ENCODE data around the gene POGLUT2.

POGLUT2 gene

GRCh38 chr13:102805680-102806079, 6.9 kb upstream of the POGLUT2 start:
- DNase-seq: no peak

DNA sequence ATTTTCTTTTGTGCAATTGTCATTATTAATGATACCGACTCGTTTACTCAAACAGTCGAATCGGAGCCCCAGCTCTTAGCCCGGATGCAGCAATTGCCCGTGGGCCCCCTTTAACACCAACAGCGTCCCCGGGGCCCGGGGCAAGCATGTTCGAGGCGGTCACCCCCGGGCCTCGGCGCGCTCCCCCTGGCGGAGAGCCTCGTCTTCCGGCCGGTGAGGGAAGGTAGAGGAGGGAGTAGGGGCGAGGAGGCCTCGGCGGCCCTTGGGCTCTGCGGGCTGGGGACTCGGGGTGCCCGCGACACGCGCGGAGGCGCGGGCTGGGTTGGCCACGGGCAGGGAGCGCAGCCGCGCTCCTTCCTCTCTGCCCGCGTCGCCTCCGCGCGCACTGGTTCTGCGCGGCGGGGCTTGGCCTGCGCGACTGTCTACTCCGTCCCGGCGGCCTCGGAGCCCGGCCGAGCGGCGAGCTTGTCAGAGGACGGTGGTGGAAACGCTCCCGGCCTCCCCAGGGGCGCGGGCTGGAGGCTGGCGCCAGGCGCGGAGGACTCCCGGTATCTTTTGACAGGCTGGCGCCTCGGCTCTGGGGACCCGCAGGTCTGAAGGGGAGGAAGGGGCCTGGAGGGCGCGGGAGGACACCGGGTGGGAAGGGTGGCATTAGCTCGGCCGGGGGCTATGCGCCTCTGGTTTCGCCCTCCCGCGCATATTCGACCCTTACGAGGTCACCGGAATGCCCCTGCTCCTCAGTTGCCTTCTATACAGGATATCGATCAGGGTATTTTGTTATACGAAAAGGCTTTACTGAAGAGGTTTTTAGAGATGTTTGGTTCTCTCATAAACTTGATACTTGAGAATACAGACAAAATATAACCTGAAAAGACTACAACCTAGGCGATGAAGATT, 1.6 kb upstream of the POGLUT2 start:
- peak; percentile 87 to 95 (median 88) for DNase-seq

- peak in 1 of 3 donors; percentile 46 for DNase-seq
These were observed 809 bp upstream of the POGLUT2 start for GRCh38 chr13:102799426-102800144.

GRCh38 chr13:102793611-102794355, 5.0 kb downstream of the POGLUT2 start:
- no peak for DNase-seq

DNA sequence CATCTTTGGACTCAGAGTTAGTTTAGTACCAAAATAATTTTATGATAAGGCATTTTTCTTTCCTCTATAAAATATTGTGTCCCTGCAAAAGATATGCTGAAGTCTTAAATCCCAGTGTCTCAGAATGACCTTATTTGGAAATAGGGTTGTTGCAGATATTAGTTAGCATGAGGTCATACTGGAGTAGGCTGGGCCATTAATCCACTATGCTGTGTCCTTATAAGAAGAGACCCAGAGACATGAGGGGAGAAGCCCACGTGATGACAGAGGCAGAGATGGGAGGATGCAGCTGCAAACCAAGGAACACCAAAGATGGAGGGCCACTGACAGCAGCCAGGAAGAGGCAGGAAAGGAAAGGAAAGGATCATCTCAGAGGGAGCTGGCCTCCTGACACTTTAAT, 6.4 kb downstream of the POGLUT2 start:
- no peak for DNase-seq

DNA sequence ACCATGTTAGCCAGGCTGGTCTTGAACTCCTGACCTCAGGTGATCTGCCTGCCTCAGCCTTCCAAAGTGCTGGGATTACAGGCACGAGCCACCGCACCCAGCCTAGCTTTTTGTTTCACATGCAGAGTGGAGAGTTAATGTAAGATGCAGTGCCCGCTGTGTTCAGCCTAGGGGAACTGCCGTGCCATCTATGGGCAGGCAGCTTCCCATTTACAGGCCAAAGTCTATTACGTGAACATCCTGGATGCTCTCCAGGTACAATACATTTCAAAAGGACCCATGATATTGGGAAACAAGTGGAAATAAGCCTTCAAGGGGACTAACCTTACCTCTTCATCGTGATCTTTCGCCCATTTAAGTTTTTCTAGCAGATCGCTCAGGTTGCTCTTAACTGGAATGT, 10.1 kb downstream of the POGLUT2 start:
- DNase-seq: no peak

DNA sequence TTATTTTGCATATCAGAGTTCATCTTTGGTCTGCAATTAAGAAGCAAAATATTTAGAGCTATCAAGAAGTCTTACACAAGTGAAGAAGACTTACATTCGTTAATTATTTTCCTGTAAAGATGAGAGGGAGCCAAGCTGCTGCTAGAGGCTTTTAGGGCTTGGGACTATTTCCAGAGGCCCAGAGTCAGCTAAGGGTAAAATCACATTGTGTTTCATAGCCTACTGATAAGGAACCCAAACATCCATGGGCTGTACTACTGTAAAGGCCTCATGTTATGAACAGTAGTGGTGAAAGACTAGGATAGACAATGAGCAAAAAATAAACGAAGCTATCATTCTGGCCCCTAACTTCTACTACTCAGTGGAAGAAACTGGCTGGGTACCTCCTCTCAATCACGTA, 14.3 kb downstream of the POGLUT2 start:
- no peak for DNase-seq

DNA sequence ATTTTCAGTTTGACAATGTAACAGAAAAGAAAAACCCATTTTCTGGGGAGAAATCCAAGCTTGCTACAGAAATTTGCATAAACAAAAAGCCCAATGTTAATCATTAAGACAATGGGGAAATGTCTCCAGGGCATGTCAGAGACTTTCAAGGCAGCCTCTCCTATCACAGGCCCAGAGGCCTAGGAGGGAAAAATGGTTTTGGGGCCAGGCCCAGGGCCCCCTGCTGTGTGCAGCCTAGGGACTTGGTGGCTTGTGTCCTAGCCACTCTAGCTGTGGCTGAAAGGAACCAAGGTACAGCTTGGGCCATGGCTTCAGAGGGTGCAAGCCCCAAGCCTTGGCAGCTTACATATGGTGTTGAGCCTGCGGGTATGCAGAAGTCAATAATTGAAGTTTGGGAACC, 17.2 kb downstream of the POGLUT2 start:
- peak in 1 of 3 donors; percentile 36 for DNase-seq

DNA sequence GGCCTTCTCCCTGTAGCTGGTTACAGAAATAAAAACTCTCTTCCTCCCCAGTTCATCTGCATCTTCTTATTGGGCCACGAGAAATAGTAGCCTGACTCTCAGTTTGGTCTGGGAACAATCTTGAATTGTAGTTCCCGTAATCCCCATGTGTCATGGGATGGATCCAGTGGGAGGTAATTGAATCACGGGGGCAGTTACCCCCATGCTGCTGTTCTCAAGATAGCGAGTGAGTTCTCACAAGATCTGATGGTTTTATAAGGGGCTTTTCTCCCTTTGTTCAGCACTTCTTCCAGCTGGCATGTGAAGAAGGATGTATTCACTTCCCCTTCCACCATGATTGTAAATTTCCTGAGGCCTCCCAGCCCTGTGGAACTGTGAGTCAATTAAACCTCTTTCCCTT, 18.1 kb downstream of the POGLUT2 start:
- DNase-seq: peak in 2 of 3 donors; percentile 15 to 61

GRCh38 chr13:102779436-102780159, 19.2 kb downstream of the POGLUT2 start:
- DNase-seq: peak in 2 of 3 donors; percentile 7 to 25

DNA sequence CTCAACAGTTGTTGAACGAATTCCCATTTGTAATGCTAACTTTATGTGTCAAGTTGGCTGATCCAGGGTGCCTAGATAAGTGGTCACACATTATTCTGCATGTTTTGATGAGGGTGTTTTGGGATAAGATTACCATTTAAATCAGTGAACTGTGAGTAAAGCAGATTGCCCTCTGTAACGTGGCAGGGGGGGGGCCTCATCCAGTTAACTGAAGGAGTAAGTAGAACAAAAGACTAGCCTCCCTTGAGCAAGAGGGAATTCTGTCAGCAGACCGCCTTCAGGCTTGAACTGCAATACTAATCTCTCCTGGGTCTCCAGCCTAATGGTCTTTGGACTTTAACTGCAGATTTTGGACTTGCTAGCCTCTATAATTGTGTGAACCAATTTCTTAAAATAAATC, 21.0 kb downstream of the POGLUT2 start:
- DNase-seq: no peak

- DNase-seq: no peak
These were observed 22.5 kb downstream of the POGLUT2 start for GRCh38 chr13:102776271-102776670.

DNA sequence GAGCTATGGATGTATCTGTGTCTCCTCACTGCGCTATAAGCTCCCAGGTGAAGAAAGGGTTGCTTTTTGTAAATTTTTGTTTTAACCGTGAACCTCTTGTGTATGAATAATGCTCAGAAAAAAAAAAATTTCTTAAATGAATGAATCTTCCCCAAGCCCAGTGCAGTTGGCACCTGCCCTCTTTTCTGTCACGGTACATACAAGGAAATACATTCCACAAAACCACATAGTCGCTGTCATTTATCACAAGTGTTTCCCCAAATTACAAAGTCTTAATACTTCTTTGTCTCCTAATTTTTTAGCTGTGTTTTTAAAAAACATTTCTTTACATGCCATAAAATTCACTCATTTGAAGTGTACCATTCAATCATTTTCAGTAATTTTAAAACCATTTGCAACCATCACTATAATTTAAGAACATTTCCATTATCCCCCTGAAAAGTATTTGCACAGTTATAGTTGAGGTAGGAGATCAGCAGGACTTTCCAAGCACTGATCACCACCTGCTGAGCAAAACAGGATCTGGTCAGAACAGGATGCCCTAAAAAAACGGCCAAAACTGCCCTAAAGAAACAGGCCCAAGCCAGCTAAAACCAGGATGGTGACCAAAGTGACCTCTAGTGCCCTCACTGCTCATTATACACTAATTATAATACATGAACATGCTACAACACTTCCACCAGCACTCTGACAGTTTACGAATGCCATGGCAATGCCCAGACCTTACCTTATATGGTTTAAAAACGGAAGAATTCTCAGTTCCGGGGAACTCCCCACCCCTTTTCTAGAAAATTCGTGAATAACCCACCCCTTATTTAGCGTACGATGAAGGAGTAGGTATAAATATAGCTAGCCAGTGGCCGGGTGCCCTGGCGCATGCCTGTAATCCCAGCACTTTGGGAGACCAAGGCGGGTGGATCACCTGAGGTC, 23.9 kb downstream of the POGLUT2 start:
- no peak for DNase-seq

- DNase-seq: no peak
These were observed 24.6 kb downstream of the POGLUT2 start for GRCh38 chr13:102774214-102774568.

DNA sequence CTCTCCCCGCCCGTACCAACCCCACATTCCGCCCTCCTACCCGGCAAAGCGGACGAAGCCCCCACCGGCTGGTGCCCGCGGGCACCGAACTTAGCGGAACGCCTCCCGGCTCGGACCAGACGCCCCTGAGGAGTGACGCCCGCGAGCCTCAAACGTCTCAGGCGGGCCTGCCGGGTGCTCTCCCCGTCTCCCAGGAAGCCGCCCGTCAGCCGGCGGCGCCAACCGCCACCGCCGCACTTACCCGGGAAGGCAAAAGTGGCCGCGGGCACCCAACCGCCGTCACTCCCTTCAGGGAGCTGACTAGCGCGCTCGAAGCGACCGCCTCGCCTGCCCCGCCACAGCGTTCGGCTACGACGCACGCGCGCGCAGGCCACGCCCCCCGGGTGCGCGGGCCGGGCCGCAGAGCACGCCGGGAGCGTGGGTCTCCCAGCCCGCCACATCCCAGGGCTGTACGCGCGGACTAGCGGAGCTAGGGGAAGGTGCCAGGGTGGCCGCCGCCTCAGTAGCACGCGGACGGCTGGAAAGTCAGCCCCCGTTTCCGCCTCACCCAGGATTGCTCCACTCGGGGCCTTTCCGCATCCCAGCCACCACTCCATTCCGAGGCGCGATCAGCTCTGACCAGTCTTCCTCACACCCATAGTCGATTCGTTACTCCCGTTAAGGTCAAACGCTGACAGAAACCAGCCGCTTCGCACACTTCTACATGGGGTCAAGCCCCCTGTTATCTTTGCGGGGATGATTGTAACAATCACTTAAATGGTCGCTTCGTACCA, 25.1 kb downstream of the POGLUT2 start, which contains the start of gene TEX30:
Gene TEX30 (minus strand): TSS at position 346 of the 773 bp plus-strand sequence. CDS start 3,760 bp downstream, outside the sequence.
- DNase-seq: peak; percentile 96 to 98 (median 97)

GRCh38 chr13:102772042-102772425, 26.7 kb downstream of the POGLUT2 start:
- peak in 1 of 3 donors; percentile 5 for DNase-seq

DNA sequence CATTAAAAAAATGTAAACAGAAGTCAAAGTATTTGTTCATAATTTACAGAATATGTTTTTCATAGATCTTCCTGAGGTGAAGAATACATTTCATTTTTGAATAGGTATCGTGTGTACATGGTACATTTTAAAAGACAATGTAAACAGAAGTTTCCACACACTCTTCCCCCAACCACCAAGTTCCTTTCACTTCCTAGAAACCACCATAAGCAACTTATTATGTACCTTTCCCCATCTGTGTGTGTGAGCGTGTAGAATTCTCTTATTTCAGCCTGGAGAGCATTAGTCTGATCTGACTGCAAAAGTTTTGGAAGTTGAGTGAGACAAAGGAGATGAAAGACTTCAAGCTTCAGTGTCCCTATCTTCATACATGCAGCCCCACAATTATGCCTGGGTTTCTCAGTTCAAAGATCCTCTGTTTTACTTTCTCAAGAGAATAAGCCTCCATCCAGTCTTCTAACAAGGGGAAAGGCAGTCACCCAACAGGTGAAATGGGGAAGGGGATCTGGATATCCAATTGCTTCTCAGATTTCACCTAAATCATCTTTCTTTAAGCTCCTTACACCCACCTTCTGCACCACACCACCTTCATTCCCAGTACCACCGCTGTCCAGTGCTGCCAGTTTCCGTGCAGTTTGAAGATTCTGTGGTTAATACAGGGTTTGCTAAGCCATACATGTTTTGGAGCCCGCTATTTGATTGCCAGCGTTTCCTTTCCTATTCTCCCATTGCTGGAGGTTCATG, 27.3 kb downstream of the POGLUT2 start:
- no peak for DNase-seq

- DNase-seq: no peak
These were observed 28.3 kb downstream of the POGLUT2 start for GRCh38 chr13:102770435-102770834.

- no peak for DNase-seq
These were observed 29.1 kb downstream of the POGLUT2 start for GRCh38 chr13:102769679-102770078.

DNA sequence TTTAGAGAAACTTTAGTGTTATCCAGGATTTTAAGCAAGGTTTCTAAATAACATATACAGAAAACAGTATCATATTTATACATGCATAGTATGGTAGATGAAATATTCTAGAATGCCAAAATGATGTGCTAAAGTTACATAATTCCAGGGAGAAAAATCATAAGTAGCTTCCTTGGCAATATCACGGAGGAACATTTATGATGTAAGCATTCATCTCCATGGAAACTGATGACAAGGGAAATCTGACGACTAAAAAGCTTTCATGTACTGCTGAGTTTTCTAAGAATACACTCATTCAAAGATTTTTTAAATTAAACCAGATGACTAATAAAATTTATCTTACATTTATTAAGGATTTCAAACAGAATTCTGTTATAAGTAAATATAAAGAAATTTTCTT, 29.9 kb downstream of the POGLUT2 start:
- DNase-seq: no peak

Measured in suppressor macrophage treated with lipopolysaccharide for 1 hour (primary cell).